Thyroid gland (tissue), 4 donors: ENCODE measurements around the gene TK1. TPM values are rescaled to one million over a fixed set of nuclear protein-coding genes. Genes with fewer than 3 reads are reported as not detected.

Experiments used
- DNase-seq, 2 donors: peaks; one replicate each; pipeline ENCODE4 v3.0.0-alpha.2; 2019
- H3K27ac ChIP-seq, 3 donors: fragments of 200-600 bp; sonication (generic); 1 replicate in 2 of 3; 2 replicates in 1 of 3; pipeline ENCODE4 v1.5.1; 2016 to 2019; ENCODE audit warnings: mild to moderate bottlenecking in 1 of 3, moderate library complexity in 1 of 3
- H3K27me3 ChIP-seq: fragments of 200-600 bp; sonication (generic); one replicate; pipeline ENCODE4 v1.5.1; 2019
- H3K36me3 ChIP-seq, 2 donors: fragments of 200-600 bp; sonication (generic); one replicate each; pipeline ENCODE4 v1.5.1; 2016 to 2019
- H3K4me1 ChIP-seq, 2 donors: fragments of 200-600 bp; sonication (generic); one replicate each; pipeline ENCODE4 v1.5.1; 2017 to 2019
- H3K4me3 ChIP-seq, 3 donors: fragments of 200-600 bp; sonication (generic); replicated peaks in 1 of 3; 1 replicate in 2 of 3; 2 replicates in 1 of 3; pipeline ENCODE4 v1.5.1; 2016; ENCODE audit warnings: mild to moderate bottlenecking in 1 of 3
- H3K9me3 ChIP-seq: fragments of 200-600 bp; sonication (generic); one replicate; pipeline ENCODE4 v1.5.1; 2017
- CTCF ChIP-seq, 6 experiments: fragments of 200-600 bp in 3 of 6; fragments of 450-650 bp in 3 of 6; sonication (generic) in 3 of 6; IDR thresholded peaks; one replicate each; pipeline ENCODE4 v1.5.1; 2016 to 2019; ENCODE audit warnings: antibody characterized with exemption in 6 of 6, mild to moderate bottlenecking in 2 of 6, inconsistent platforms in 1 of 6, moderate library complexity in 1 of 6
- POLR2A ChIP-seq, 2 donors: fragments of 450-650 bp; IDR thresholded peaks; one replicate each; pipeline ENCODE4 v1.6.1; 2017; ENCODE audit warnings: antibody characterized with exemption in 2 of 2, mild to moderate bottlenecking in 2 of 2, moderate library complexity in 1 of 2
- WGBS, 2 donors: methylation state at CpG; one replicate each; pipeline ENCODE4 v1.1.5; 2017; 5-methylcytosine and 5-hydroxymethylcytosine counted together
- intact Hi-C: fragments of 100-400 bp; cut with DNase I; formaldehyde crosslinking; loops from one replicate; pipeline ENCODE4 v1.15.1; 2023
- total RNA-seq, 4 donors: library from RNA; depleted of rRNA; stranded (reverse); fragments of >200 nt; gene quantifications; one replicate each; pipeline ENCODE4 v1.2.3, GENCODE V29; 2016

The TK1 gene
- total RNA-seq, 4 donors from 2014 or later: 1.1 to 2.7 (median 1.9) TPM

GRCh38 chr17:78228176-78228575 is 41.3 kb upstream of the TK1 start:
- Histone ChIP-seq H3K4me1 (no peaks in the 10 kb centered on the region), H3K27ac (no peak overlapping the region), H3K27me3 (no peaks in the 10 kb centered on the region), H3K36me3 (no peaks in the 10 kb centered on the region), H3K9me3 (no peaks in the 10 kb centered on the region), H3K4me3 (no peak overlapping the region)
- 85 to 88% methylated on average over 4 of the region's 4 CpGs for WGBS, 2 donors
- TF ChIP-seq CTCF (IDR thresholded peaks at IDR 0.05) (no peak), POLR2A (IDR thresholded peaks at IDR 0.05) (no peak)
- intact Hi-C loops: no loop called here
- DNase-seq: no peak

- intact Hi-C loops: no loop called here
- no peak for DNase-seq
- TF ChIP-seq POLR2A (IDR thresholded peaks at IDR 0.05) (no peak), CTCF (IDR thresholded peaks at IDR 0.05) (no peak)
- 79 to 84% methylated on average over 10 of the region's 10 CpGs for WGBS, 2 donors
- H3K4me1 ChIP-seq: no peaks in the 10 kb centered on the region
- no peaks in the 10 kb centered on the region for H3K36me3 ChIP-seq
- no peaks in the 10 kb centered on the region for H3K9me3 ChIP-seq
- no peak overlapping the region for H3K4me3 ChIP-seq
- H3K27me3 ChIP-seq: no peaks in the 10 kb centered on the region
- H3K27ac ChIP-seq: no peak overlapping the region
These were observed 40.6 kb upstream of the TK1 start for GRCh38 chr17:78227455-78227916.

GRCh38 chr17:78226759-78227454 is 40.1 kb upstream of the TK1 start:
- H3K4me3 ChIP-seq: no peak overlapping the region
- no peaks in the 10 kb centered on the region for H3K4me1 ChIP-seq
- no peak overlapping the region for H3K27ac ChIP-seq
- no peaks in the 10 kb centered on the region for H3K9me3 ChIP-seq
- intact Hi-C loops: no loop called here
- no peaks in the 10 kb centered on the region for H3K36me3 ChIP-seq
- no peaks in the 10 kb centered on the region for H3K27me3 ChIP-seq
- DNase-seq: no peak
- TF ChIP-seq POLR2A (IDR thresholded peaks at IDR 0.05): no peak
- TF ChIP-seq CTCF (IDR thresholded peaks at IDR 0.05): no peak
- WGBS, 2 donors: 69 to 77% methylated on average over 20 of the region's 20 CpGs

DNA sequence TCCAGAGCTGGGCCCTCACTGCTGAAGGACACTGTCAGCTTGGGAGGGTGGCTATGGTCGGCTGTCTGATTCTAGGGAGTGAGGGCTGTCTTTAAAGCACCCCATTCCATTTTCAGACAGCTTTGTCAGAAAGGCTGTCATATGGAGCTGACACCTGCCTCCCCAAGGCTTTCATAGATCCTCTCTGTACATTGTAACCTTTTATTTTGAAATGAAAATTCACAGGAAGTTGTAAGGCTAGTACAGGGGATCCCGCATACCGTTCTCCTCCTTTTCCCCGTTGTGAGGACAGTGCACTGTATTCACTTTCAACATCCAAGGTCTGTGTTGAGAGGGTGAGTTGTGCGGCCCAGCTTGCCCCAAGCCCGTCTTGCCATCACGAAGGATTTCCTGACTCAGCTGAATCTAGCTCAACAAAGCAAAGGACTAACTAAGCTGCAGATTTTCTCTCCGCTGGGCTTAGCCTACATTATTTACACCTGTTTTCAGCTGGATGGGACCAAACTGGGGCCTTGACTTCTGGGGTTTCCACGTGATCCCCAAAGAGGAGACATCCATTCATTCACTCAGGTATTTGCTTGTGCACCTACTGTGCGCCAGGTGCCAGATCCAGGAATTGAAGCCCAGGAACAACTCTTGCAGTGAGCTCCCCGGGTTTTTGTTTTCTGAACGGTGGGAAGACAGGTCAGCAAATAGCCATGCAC is 39.4 kb upstream of the TK1 start:
- WGBS, 2 donors: 63 to 77% methylated on average over 12 of the region's 12 CpGs
- no peak overlapping the region for H3K4me3 ChIP-seq
- H3K4me1 ChIP-seq: no peaks in the 10 kb centered on the region
- intact Hi-C loops: no loop called here
- no peak for DNase-seq
- no peak overlapping the region for H3K27ac ChIP-seq
- no peaks in the 10 kb centered on the region for H3K36me3 ChIP-seq
- H3K27me3 ChIP-seq: no peaks in the 10 kb centered on the region
- H3K9me3 ChIP-seq: no peaks in the 10 kb centered on the region
- TF ChIP-seq CTCF (IDR thresholded peaks at IDR 0.05) (no peak), POLR2A (IDR thresholded peaks at IDR 0.05) (no peak)
